ENCODE results near the gene TPSG1.
"Not testable (repeated sequence)": the region's sequence is repeated elsewhere in the genome, so short reads cannot be mapped to it uniquely, and the experiment has no call there.

TPSG1 gene

GRCh38 chr16:1213796-1214372 lies 11.2 kb downstream of the TPSG1 start:
- DNase-seq = no peak

DNA sequence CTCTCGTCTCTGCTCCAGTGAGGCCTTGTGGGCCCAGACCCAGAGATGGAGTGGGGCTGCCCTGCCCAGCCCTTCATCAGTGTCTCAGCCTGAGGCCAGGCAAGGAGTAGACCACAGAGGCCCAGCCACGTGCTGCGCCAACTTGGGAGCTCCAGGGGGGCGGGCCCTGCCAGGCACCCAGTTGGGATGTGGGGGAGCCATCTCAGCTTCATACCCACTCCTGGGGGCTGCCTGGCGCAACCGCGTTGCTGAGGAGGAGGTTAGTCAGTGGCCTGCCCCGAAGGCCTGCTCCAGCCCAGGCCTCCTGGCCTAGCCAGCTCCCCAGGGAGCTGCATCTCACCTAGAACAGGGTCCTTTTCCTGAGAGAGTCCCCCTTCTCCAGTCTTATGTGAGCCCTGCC lies 11.8 kb downstream of the TPSG1 start:
- no peak for DNase-seq

- no peak for DNase-seq
Measured at GRCh38 chr16:1212616-1213194, 12.4 kb downstream of the TPSG1 start.

DNA sequence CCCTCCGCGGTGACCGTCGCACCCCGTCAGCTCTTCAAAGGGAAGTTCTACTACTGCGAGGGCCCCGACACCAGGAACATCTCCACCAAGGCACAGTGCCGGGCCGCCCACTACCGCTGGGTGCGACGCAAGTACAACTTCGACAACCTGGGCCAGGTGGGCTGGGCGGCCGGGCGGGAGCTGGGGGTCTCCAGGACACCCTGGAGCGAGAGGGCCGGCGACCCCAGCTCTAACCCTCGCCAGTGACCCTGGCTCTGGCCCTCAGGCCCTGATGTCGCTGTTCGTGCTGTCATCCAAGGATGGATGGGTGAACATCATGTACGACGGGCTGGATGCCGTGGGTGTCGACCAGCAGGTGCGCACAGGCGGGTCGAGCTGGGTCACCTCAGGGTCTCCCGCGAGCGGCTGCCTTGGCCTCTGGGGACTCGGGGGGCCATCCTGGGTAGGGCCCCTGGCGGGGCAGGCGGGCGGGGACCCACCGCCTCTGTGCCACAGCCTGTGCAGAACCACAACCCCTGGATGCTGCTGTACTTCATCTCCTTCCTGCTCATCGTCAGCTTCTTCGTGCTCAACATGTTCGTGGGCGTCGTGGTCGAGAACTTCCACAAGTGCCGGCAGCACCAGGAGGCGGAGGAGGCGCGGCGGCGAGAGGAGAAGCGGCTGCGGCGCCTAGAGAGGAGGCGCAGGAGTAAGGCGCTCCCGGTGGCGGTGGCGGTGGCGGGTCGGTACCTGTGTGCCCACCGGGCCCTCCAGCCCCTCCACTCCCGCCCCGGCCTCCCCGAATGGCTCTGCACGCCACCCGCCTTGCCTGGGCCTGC lies 13.4 kb downstream of the TPSG1 start:
- no peak for DNase-seq

GRCh38 chr16:1210461-1210860 lies 14.6 kb downstream of the TPSG1 start:
- DNase-seq = no peak

GRCh38 chr16:1209081-1209480 lies 16.0 kb downstream of the TPSG1 start:
- no peak for DNase-seq

- DNase-seq = no peak
Measured at GRCh38 chr16:1208239-1208830, 16.7 kb downstream of the TPSG1 start.

DNA sequence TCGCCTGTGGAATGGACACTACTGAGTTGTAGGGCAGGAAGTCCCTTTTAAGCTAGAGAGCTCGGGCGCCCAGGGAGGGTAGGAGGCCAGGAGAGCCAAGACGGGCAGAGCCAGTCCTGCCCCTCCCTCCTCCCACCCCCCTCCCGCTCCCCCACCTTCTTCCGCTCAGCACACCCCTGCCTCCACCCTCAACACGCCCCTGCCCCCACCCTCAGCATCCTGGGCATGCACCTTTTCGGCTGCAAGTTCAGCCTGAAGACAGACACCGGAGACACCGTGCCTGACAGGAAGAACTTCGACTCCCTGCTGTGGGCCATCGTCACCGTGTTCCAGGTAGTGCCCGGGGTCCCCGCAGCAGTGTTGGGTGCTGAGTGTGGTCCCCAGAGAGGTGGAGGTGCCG lies 18.3 kb downstream of the TPSG1 start:
- no peak for DNase-seq

DNA sequence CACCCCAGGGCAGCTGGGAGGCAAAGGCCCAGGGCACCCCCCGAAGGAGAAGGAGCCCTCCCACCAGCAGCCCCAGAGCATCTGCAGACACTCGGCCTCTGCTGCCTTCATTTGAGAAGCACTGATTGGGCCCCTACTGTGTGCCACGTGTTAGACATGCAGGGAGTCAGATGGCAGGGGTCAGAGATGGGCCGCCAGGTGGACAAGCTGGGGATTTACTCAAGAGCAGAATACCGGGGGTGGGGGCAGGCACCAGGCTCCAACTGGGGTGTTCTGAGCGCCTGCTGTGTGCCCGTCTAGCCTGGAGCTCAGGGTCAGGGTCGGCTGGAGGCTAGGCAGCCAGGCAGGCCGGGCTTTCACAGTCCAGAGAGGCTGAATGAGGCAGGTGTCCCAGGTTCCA lies 18.7 kb downstream of the TPSG1 start:
- DNase-seq = no peak

DNA sequence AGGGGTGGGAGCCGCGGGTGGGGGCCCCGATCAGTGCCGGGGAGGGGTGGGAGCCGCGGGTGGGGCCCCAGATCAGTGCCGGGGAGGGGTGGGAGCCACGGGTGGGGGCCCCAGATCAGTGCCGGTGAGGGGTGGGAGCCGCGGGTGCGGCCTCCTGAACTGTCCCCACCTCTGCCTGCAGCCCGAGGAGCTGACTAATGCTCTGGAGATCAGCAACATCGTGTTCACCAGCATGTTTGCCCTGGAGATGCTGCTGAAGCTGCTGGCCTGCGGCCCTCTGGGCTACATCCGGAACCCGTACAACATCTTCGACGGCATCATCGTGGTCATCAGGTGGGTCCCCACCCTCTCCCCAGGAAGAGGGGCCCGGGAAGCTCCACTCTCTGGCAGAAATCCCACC lies 20.1 kb downstream of the TPSG1 start:
- no peak for DNase-seq

DNA sequence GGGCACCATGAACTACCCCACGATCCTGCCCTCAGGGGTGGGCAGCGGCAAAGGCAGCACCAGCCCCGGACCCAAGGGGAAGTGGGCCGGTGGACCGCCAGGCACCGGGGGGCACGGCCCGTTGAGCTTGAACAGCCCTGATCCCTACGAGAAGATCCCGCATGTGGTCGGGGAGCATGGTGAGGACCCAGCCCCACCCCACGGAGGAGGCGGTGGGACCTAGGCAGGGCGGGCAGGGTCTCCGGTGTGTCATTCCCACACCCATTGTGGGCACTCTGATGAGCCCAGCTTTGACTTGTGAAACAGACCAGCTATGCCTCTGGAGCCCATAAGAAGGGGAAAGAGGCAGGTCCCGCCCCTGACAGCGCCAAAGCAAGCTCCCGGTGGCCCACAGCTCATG lies 22.8 kb downstream of the TPSG1 start:
- DNase-seq = no peak

- DNase-seq = no peak
Measured at GRCh38 chr16:1201444-1201843, 23.6 kb downstream of the TPSG1 start.

DNA sequence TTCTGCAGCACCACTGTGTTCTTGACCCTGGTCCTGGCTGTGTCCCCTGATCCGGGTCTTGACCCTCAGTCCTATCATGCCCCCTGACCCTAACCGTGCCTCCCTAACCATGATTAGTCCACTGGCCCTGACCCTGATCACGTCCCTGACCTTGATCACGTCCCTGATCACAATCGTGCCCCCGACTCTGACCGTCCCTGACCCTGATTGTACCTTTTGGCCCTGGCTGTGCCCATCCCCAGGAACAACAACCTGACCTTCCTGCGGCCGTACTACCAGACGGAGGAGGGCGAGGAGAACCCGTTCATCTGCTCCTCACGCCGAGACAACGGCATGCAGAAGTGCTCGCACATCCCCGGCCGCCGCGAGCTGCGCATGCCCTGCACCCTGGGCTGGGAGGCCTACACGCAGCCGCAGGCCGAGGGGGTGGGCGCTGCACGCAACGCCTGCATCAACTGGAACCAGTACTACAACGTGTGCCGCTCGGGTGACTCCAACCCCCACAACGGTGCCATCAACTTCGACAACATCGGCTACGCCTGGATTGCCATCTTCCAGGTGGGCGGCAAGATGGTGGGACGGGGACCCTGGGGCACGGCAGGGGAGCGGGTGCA lies 24.9 kb downstream of the TPSG1 start:
- DNase-seq = no peak

GRCh38 chr16:1199347-1200013 lies 25.6 kb downstream of the TPSG1 start:
- DNase-seq = no peak

DNA sequence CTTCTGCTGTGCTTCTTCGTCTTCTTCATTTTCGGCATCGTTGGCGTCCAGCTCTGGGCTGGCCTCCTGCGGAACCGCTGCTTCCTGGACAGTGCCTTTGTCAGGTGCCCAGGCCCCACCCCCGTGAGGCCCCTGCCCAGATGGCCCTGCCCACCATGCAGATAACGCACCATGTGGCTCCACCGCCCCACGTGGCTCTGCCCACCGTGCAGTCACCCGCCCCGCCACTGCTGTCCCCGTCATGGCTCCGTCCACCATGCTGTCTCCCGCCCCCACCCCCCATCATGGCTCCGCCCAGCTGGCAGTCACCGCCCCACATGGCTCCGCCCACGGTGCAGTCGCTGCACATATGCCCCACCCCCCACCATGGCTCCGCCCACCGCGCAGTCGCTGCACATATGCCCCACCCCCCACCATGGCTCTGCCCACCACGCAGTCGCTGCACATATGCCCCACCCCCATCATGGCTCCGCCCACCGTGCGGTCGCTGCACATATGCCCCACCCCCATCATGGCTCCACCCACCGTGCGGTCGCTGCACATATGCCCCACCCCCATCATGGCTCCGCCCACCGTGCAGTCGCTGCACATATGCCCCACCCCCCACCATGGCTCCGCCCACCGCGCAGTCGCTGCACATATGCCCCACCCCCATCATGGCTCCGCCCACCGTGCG lies 26.3 kb downstream of the TPSG1 start:
- DNase-seq = not testable (repeated sequence)

- DNase-seq = no peak
Measured at GRCh38 chr16:1198194-1198593, 26.9 kb downstream of the TPSG1 start.

GRCh38 chr16:1197237-1197866 lies 27.7 kb downstream of the TPSG1 start:
- no peak for DNase-seq

DNA sequence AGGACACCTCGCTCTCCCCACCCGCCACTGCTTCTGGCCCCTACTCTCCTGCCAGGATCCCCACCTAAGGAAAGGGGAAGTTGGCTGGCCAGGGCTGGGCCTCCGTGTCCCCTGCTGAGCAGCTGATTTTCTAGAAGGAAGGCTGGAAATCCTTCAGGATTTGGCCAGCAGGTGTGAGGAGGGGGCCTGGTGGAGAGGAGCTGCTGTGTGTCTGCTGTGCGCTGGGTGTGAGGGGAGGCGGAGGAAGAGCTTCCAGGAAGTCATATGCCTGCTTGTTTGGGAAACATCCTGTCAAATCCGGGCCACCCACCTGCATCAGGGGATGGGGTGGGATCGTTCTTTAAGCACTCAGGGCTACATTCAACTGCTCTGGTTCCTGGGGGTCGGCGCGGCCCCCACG lies 28.6 kb downstream of the TPSG1 start:
- DNase-seq = no peak

DNA sequence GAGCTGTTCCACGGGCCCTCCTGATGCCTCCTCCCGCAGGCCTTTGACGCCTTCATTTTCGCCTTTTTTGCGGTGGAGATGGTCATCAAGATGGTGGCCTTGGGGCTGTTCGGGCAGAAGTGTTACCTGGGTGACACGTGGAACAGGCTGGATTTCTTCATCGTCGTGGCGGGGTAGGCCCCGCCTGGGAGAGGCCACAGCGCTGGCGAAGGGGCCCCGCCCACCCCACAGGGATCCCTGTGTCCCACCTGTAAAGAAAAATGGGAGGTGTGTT lies 29.7 kb downstream of the TPSG1 start:
- no peak for DNase-seq

DNA sequence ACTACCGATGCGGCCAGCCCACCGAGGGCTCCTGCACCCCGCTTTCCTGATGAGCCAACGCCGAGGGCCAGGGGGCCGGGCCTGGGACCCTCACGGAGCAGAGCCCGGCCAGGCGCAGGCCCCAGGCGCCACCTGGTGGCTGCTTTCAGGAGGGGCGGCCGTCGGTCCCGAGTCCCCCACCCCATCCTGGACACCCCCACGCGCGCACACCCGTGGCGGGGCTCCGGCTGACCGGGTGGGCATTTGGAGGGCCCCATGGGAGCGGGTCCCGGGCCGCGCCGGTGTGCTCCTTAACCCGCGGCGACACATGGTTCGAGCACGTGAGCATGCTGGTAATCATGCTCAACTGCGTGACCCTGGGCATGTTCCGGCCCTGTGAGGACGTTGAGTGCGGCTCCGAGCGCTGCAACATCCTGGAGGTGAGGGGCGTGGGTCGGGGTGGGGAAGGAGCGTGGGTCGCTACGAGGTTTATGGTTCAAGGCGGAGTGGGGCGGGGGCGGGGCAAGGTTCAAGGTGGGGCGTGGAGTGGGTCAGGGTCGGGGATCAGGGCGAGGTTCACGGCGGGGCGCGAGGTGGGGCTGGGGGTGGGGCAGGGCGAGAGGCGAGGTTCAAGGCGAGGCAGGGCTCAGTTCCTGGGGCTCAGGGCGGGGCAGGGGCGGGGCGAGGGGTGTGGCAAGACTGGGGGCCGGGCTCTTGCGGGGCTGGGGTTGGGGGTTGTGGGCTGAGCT lies 30.2 kb downstream of the TPSG1 start:
- DNase-seq = no peak

DNA sequence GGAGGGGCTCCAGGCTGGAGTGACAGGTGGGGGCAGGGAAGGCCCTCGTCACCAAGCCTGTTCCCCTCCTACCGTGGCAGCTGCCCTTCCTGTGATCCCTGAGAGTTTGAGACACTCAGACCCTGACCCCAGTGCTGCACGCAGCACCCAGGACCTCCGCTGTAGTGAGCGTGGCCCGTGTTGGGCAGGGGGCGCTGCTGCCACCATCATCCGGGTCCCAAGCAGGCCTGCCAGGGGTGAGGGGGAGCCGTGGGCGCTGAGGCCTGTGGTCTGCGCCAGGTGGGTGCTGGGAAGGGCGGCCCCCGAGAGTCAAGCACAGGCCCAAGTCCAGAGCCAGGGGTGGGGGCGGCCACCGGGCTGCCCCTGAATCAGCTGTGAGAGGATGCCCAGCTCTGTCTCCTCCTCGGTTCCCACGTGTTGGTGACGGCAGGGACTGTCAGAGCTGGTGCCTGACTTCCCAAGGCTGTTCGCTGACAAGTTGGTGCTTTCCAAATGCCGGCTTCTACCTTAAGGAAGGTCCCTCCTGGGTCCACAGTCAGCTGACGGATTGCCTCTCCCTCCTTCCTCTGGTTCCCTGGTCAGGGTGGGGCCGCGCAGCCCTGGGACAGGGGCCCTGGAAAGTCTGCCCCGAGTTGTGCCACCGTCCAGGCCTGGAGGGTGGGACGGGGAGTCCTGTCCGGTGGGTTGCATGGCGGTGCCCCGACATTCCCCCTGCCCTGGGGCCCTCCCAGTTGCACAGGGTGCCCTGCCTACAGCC lies 31.1 kb downstream of the TPSG1 start:
- DNase-seq = no peak
